ENCODE results near the gene KIRREL1.

Gene KIRREL1

GRCh38 chr1:158035976-158036583, 42.6 kb downstream of the KIRREL1 start:
- DNase-seq: peak; percentile 72

GRCh38 chr1:158037008-158037865, 43.8 kb downstream of the KIRREL1 start:
- no peak for DNase-seq

DNA sequence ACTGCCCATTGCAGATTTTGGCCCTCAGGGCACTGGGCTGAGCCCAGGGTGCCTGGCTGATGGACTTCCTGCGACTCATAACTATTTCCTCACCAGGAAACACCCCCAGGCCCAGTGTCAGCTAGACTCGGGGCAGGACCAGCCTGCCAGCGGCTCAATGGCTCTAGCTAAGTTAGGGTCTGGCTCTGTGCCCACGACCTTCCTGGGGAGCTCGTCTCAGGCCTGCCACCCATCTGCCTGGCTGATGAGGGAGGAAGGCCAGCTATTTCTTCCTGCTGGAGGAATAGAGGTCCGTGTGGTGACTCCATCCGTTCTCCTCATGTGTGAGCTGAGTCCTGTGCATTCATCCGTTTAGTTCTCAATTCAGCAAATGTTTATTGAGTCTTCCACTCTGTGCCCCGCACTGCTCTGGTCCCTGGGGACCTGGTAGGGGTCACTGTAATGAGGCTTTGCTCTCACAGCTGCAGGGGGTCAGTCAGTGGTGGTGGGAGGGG, 44.5 kb downstream of the KIRREL1 start:
- DNase-seq: peak; percentile 66

- DNase-seq: no peak
Observed at GRCh38 chr1:158038793-158039192, 45.3 kb downstream of the KIRREL1 start.

- no peak for DNase-seq
Observed at GRCh38 chr1:158039380-158039779, 45.9 kb downstream of the KIRREL1 start.

- DNase-seq: no peak
Observed at GRCh38 chr1:158040323-158040722, 46.9 kb downstream of the KIRREL1 start.

DNA sequence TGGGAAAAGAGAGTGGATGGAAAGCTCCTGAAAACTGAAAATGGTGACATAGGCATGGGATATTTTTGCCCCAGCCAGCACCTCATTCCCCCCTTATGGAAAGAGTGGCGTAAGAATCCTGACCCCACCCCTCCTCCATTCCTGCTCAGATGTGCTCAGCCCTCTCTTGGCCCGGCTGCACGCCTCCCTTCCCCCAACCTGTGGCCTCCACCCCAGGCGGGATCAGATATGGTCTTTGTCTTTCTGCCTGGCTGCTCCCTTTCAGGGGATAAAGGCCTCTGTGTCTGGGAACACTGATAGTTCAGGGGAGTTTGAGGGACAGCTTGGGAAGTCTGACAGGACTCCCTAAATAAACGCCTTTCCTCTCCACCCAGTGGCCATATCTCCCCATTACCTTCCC, 49.8 kb downstream of the KIRREL1 start:
- peak; percentile 52 for DNase-seq

DNA sequence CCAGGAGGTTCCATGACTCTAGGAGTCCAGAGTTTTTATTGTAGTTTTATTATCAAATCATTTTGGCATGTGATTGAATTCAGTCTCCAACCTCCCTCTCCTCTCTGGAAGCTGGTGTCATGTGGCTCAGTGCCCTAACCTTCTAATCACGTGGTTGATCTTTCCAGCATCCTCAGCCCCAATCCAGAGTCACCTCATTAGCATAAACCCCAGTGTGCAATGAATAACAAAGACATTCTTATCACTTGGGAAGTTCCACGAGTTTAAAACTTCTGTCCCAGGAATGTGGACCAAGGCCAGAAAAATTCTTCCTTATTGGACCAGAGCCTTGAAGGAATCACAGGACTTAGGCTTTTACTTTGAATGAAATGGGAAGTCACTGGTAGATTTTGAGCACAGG, 52.2 kb downstream of the KIRREL1 start:
- DNase-seq: no peak

DNA sequence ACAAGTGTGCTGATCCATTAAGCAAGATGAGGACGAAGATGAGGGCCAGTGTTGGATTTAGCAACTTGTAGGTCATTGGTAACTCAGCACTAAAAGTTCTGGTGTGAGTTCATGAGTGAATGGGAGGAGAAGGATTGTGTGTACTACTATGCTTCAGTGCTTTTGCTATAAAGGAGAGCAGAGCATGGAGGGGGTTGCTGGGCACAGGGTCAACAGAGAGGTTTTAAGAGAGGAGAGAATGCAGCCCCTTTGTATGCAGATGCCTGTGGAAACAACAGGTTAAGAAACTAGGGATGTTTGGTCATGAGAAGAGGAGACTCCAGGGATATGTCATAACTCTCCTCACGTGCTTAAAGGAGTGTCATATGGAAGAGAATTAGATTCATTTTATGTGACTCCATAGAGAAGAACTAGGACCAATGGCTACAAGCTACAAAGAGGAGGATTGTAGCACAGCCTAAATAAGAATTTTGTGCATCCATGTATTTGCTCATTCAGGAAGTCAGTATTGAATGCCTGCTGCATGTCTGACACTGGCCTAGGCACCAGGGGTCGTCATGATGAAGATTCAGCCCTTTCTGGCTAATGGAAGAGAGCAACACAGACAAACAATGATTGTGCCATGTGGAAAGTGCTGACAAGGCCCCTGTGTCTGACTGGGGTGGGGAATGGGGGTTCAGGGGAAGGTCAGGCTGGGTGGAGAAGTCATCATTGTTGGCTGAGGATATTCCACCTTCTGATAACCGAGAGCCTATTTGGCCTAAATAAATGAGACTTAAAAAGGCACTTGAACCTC, 53.5 kb downstream of the KIRREL1 start:
- no peak for DNase-seq

DNA sequence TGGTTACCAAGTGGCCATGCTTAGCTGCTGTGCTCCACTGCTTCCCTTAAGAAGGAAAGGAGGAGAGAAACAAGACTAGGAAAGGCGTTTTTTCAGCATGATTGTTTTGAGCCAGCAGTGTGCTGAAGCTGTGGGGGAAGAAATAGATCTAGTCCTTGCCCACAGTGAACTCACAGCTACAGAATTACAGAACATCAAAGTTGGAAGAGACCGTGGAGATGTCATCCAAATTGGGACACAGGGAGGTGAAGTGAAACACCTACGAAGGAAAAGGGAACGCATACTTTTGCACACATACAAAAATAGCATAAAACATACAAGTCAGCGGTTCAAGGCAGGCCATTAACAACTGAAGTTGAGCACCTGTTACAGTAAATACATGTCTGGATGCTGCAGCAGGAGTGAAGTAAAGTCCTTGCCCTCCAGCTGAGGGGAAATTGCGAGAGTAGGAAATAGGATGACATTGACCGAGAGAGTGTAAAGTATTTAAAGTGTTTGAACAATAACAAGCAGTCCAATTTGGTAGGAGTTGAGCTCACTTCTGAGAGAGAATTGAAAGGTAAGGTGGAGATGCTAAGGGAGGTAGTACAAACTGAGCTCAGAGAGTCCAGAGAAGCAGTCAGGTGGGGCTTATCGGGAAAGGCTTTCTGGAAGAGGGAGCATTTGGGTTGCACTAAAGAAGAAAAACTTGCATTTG, 55.1 kb downstream of the KIRREL1 start:
- no peak for DNase-seq

DNA sequence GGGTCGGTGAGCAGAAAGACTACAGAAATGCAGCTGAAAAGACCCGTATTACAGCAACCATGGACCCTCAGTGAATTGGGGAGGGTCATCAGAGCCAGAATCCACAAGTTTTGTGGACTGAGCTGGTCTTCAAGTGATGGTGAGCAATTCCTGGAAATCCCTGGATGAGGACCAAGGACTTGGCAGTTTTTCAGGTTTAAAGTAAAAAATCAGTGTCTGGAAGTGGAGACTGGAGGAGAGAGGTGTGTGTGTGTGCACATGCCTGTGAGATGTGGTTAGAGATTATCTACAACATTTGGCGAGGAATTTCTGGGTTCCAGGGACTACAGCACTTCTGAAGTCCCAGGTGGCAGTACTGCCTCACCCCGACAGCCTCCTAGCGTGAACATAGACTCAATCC, 56.4 kb downstream of the KIRREL1 start:
- no peak for DNase-seq

GRCh38 chr1:158053276-158053675, 59.8 kb downstream of the KIRREL1 start:
- DNase-seq: peak; percentile 90

DNA sequence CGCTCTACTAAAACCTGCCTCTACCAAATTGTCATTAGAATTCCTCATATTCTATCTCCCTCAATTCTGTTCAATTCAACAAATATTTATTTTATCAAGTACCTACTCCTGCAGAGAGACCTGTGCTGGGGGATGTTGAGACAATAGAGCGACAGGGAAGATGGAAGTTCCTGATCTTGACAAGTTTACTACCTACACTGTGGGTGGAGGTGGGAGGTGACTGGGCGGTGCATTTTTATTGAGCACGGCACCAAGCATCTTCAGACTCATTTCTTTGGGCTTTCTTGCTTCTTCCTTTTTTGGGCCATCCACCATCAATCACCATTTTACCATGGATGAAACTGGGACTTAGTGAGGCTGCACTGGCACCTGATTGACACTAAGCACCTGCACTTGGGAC, 61.3 kb downstream of the KIRREL1 start:
- DNase-seq: no peak

GRCh38 chr1:158055854-158056253, 62.4 kb downstream of the KIRREL1 start:
- peak; percentile 39 for DNase-seq

- DNase-seq: no peak
Observed at GRCh38 chr1:158056498-158056897, 63.1 kb downstream of the KIRREL1 start.

DNA sequence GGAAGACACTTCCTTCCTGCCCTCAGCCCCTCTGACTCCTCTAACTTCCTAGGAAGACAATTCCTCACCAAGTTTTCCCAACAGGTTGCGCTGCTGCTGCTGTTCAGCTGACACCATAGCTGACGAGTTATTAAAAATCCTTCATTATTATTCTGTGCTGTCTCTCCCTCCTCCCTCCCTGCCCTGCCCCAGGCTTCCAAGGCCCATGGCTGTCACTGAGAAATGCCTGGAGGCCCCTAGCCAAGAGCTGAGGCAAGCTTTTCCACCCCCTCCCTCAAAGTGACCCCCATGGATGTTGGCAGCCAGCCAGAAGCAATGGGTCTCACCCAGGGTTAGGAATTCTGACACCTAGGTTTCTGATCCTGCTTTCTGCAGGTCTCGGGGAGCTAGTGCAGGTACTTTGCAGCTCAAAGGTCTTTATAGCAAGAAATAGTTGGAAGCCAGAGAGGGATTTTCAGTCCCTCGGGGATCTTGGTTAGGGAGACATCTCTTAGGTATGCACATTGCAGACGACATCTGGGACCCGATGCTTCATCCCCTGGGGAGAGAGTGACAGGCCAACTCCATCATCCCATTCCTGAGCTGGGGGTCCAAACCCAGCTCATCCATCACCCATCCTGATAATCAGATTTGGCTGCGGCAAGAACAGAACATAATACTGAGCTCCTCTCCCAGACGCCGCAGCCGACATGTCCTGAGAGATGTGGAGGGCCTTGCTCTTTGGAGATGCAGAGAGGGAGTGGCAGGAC, 65.0 kb downstream of the KIRREL1 start:
- DNase-seq: peak; percentile 100

DNA sequence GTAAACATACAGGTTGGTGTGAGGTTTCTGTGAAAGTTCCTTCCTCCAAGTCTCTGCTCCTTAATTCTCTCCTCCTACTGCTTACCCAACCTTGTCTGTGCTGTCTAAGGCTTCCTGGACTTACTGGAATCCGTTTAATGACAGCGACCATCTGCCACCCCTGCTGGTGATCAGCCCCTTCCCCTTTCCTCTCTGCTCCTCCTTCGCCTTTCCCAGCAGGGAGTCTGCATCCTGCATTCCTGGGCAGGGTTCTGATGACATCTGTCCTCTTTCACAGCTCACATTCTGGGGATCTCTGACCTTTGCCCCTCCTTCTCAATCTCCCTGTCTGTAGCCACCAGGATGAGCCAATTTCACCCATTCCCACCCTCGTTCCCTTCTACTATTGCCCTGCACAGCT, 66.5 kb downstream of the KIRREL1 start:
- peak; percentile 99 for DNase-seq

DNA sequence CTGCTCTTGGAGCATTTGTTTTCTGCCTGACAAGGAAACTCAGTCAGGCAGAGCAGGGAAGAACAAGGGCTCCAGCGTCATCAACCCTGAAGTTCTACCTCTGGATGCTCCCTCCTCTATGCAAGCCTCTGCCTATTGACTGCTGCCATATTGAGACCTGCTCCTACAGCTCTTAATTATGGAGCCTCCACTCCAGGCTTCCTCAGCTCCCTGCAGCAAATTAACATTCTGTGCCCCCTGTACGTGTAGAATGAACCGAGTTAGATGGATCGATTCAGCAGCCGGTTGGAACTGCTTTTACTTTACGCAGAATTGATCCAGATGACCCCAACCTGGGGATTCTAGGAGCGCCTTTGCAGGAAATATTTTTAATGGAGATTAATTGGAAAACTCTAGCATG, 68.7 kb downstream of the KIRREL1 start:
- DNase-seq: no peak

DNA sequence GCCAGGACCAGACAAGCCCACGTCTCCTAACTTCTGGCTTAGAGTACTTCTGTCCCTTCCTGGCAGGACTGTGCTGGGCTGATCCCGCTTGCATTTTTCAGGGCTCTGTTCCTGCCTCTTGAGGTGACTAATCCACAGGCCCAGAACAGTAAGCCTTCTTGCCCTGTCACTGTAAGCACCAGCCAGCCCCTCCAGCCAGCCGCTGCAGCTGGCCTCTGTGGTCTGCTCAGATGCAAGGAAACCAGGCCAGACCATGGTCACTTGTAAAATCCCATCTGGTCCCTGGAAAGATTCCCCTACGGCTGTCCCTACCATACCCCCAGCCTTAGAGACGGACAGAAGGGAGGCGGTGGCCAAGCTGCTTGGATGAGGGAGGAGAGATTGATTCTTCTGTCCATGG, 74.2 kb downstream of the KIRREL1 start:
- peak; percentile 66 for DNase-seq

DNA sequence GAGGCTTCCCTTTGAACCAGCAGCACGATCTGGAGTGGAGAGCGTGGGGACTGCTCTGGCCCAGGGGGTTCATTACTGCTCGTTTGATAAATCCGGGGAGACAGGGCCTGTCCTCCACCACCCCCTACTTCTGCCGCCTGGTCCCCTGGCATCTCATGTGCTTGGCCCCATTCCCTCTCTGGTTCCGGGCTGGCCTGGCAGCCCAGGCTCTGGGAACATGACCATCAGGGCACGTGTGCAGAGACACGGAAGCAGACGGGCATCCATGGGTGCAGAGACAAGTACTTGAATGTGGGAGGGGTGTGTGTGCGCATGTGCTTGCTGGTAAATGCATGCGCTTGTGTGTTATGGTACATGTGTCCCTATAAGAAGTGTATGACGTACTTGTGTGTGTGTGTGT, 75.5 kb downstream of the KIRREL1 start:
- no peak for DNase-seq

DNA sequence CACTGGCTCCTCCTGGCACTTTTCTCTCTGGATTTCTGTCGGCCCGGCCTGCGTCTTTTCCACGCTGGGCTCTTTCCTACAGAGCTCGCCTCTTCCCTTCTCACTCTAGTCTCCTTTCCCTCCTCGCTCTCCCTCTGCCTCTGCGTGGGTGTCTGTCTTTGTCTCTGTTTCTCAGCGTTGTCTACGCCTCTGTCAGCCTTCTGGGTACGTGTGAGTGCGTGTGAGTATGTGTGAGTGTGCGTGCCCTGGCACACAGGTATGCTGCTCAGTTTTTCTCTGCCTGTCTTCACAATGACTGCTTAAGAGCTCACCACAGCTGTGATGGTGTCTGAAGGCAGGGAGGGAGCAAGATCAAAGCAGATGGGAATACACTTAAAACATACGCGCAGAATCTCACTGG, 77.7 kb downstream of the KIRREL1 start:
- DNase-seq: no peak

- DNase-seq: no peak
Observed at GRCh38 chr1:158075078-158075477, 81.6 kb downstream of the KIRREL1 start.
